ENCODE measurements around the gene PRCC.
"Not testable (repeated sequence)": the region's sequence is repeated elsewhere in the genome, so short reads cannot be mapped to it uniquely, and the experiment has no call there.

Gene PRCC

GRCh38 chr1:156749419-156750118, 17.8 kb upstream of the PRCC start:
- Mint-ChIP-seq H3K4me3 (peak overlapping the region; percentile 95), H3K4me1 (ENCODE audit: low read depth) (peaks cover 58% of the 10 kb centered on the region), H3K27me3 (no peaks in the 10 kb centered on the region), H3K36me3 (ENCODE audit: low read depth) (peaks cover 67% of the 10 kb centered on the region), H3K27ac (peak overlapping the region; percentile 96), H3K9me3 (no peaks in the 10 kb centered on the region)
- DNase-seq, result peak; percentile 44

DNA sequence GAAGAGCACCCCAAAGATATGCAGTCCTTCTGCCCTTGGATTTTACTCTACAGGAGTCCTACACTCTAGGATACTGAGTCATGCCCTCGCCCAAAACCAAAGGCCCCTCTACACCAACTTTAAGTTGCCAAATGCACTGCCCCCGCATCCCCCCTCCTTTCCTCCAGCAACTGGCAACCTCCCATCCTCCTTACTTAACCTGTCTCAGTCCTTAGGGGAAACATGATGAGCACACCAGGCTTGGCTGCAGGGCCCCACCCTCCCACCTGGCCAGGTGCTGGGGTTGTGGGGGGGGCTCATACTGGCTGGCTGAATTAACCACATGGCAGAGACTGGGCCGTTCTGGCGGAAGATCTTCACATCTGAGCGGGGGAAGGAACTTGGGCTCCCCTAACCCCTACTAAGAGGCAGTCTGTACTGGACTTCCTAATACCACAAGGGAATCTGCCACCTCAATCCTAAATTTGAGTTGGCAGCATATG, 17.1 kb upstream of the PRCC start:
- peaks cover 60% of the 10 kb centered on the region for H3K36me3 Mint-ChIP-seq (ENCODE audit: low read depth)
- H3K27ac Mint-ChIP-seq, result peak overlapping the region; percentile 96
- H3K4me1 Mint-ChIP-seq (ENCODE audit: low read depth), result peaks cover 57% of the 10 kb centered on the region
- no peaks in the 10 kb centered on the region for H3K9me3 Mint-ChIP-seq
- DNase-seq, result peak; percentile 72
- no peaks in the 10 kb centered on the region for H3K27me3 Mint-ChIP-seq
- peak overlapping the region; percentile 95 for H3K4me3 Mint-ChIP-seq

GRCh38 chr1:156750711-156751450, 16.5 kb upstream of the PRCC start:
- peak overlapping the region; percentile 96 for H3K27ac Mint-ChIP-seq
- peaks cover 53% of the 10 kb centered on the region for H3K4me1 Mint-ChIP-seq (ENCODE audit: low read depth)
- DNase-seq, result peak; percentile 72
- peaks cover 54% of the 10 kb centered on the region for H3K36me3 Mint-ChIP-seq (ENCODE audit: low read depth)
- H3K4me3 Mint-ChIP-seq, result peak overlapping the region; percentile 95
- no peaks in the 10 kb centered on the region for H3K27me3 Mint-ChIP-seq
- no peaks in the 10 kb centered on the region for H3K9me3 Mint-ChIP-seq

DNA sequence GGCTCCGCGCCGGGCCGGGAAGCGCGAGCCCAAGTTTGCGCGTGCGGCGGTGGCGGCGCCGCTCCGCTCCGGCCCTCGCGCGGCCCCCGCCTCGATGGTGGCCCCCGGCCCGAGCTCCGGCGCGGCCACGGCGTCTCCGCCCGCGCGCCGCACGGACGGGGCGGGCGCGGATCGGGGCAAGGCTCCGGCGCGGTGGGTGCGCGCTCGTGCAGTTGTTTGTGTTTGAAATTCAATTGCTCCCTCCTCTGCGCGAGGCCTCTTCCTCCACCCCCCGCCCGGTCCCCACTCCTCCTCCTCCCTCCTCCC, 15.9 kb upstream of the PRCC start, which contains the start of gene HDGF:
HDGF (minus strand) TSS at position 225 of the 306 bp plus-strand sequence. CDS start 246 bp downstream, outside the sequence.
- Mint-ChIP-seq H3K9me3 (no peaks in the 10 kb centered on the region), H3K4me3 (peak within 1 kb of the TSS; percentile 95), H3K27ac (peak within 1 kb of the TSS; percentile 96), H3K27me3 (no peaks in the 10 kb centered on the region), H3K4me1 (ENCODE audit: low read depth) (peaks cover 48% of the 10 kb centered on the region), H3K36me3 (ENCODE audit: low read depth) (peaks cover 49% of the 10 kb centered on the region)
- DNase-seq, result no peak

GRCh38 chr1:156751757-156752481, 15.4 kb upstream of the PRCC start:
- no peaks in the 10 kb centered on the region for H3K27me3 Mint-ChIP-seq
- H3K27ac Mint-ChIP-seq, result peak overlapping the region; percentile 96
- H3K9me3 Mint-ChIP-seq, result no peaks in the 10 kb centered on the region
- peaks cover 43% of the 10 kb centered on the region for H3K4me1 Mint-ChIP-seq (ENCODE audit: low read depth)
- DNase-seq, result peak; percentile 97
- peaks cover 45% of the 10 kb centered on the region for H3K36me3 Mint-ChIP-seq (ENCODE audit: low read depth)
- H3K4me3 Mint-ChIP-seq, result peak overlapping the region; percentile 95

DNA sequence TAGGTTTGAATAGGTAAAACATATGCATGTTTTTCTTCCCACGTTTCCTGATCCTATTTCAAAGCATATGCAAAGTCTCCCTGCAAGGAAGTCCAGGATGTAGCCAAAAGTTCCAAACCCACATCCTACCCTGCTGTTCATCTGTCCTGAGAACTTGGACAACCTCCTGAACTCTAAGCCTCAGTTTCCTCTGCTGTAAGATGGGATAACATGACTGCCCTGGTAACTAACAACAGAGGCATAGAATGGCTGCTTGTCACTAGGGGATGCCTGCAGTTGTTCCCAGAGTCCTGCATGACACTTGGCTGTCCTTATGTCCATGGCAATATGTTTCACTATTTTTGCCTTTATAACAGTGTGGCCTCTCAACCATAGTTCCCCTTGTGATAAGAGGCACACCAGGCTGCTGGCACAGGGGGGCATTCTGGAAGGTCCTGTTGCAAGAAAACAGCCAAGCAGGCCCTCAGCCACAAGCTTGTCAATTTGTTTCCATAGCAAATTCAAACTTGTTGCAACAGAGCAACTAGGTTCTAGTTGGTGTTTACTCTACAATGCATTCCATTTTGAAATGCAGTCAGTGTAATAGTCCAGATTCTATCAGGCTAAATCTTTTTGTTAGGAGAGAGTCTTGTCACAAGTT, 14.4 kb upstream of the PRCC start:
- H3K27me3 Mint-ChIP-seq, result no peaks in the 10 kb centered on the region
- DNase-seq, result no peak
- peak overlapping the region; percentile 74 for H3K27ac Mint-ChIP-seq
- H3K36me3 Mint-ChIP-seq (ENCODE audit: low read depth), result peaks cover 37% of the 10 kb centered on the region
- H3K9me3 Mint-ChIP-seq, result no peaks in the 10 kb centered on the region
- H3K4me3 Mint-ChIP-seq, result peak overlapping the region; percentile 95
- H3K4me1 Mint-ChIP-seq (ENCODE audit: low read depth), result peaks cover 34% of the 10 kb centered on the region

- Mint-ChIP-seq H3K4me1 (ENCODE audit: low read depth) (peaks cover 22% of the 10 kb centered on the region), H3K36me3 (ENCODE audit: low read depth) (peaks cover 25% of the 10 kb centered on the region), H3K27me3 (no peaks in the 10 kb centered on the region), H3K27ac (no peak overlapping the region), H3K4me3 (no peak overlapping the region), H3K9me3 (no peaks in the 10 kb centered on the region)
- no peak for DNase-seq
Observed at GRCh38 chr1:156754219-156754618, 13.1 kb upstream of the PRCC start.

DNA sequence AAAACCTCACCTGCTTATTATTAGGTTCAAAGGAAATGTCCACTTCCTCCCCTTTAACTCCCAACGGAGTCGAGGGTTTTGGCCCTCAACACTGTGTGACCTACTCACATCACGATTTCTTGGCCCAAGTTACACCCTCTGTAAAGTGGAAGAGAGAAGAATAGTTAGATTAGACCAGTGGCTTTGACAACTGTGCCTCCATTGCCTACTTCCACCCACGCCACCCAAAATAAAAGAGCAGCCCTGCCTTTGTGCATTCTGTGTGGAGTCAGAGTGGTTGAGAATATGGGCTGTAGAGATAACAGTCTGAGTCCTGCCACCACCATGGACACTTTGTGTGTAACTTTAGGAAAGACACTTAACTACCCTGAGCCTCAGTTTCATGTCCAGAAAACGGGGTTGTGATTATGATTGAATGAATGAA, 11.8 kb upstream of the PRCC start:
- peaks cover 19% of the 10 kb centered on the region for H3K4me1 Mint-ChIP-seq (ENCODE audit: low read depth)
- peaks cover 12% of the 10 kb centered on the region for H3K36me3 Mint-ChIP-seq (ENCODE audit: low read depth)
- H3K9me3 Mint-ChIP-seq, result no peaks in the 10 kb centered on the region
- H3K4me3 Mint-ChIP-seq, result no peak overlapping the region
- H3K27ac Mint-ChIP-seq, result no peak overlapping the region
- no peaks in the 10 kb centered on the region for H3K27me3 Mint-ChIP-seq
- no peak for DNase-seq

- no peak for DNase-seq
- Mint-ChIP-seq H3K27me3 (no peaks in the 10 kb centered on the region), H3K9me3 (no peaks in the 10 kb centered on the region), H3K36me3 (ENCODE audit: low read depth) (peaks cover 7% of the 10 kb centered on the region), H3K4me1 (ENCODE audit: low read depth) (peaks cover 19% of the 10 kb centered on the region), H3K4me3 (no peak overlapping the region), H3K27ac (no peak overlapping the region)
Observed at GRCh38 chr1:156756355-156756754, 11.0 kb upstream of the PRCC start.

DNA sequence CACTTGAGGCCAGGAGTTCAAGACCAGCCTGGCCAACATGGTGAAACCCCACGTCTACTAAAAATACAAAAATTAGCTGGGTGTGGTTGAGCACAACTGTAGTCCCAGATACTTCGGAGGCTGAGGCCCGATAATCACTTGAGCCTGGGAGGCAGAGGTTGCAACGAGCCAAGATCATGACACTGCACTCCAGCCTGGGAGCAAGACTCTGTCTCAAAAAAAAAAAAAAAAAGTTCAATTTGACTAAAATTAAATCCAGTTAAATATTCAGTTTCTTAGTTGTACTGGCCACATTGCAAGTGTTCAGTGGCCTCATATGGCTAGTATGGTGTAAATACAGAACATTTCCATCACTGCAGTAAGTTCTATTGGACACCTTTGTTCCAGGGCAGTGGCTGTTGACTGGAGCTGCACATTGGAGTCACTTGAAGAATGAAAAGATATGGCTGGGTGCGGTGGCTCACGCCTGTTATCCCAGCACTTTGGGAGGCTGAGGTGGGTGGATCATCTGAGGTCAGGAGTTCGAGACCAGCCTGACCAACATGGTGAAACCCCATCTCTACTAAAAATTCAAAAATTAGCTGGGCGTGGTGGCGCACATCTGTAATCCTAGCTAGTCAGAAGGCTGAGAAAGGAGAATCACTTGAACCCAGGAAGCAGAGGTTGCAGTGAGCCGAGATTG, 9.6 kb upstream of the PRCC start:
- DNase-seq, result peak; percentile 12
- not testable (repeated sequence) for H3K4me3 Mint-ChIP-seq; H3K36me3 Mint-ChIP-seq (ENCODE audit: low read depth); H3K27ac Mint-ChIP-seq; H3K9me3 Mint-ChIP-seq; H3K27me3 Mint-ChIP-seq
- H3K4me1 Mint-ChIP-seq (ENCODE audit: low read depth), result peaks cover 14% of the 10 kb centered on the region

- DNase-seq, result no peak
- Mint-ChIP-seq H3K4me3 (no peak overlapping the region), H3K36me3 (ENCODE audit: low read depth) (no peaks in the 10 kb centered on the region), H3K27ac (no peak overlapping the region), H3K9me3 (no peaks in the 10 kb centered on the region), H3K4me1 (ENCODE audit: low read depth) (peaks cover 3% of the 10 kb centered on the region), H3K27me3 (no peaks in the 10 kb centered on the region)
Observed at GRCh38 chr1:156760092-156760795, 7.1 kb upstream of the PRCC start.

GRCh38 chr1:156760796-156761104, 6.6 kb upstream of the PRCC start:
- DNase-seq, result no peak
- no peaks in the 10 kb centered on the region for H3K27me3 Mint-ChIP-seq
- no peaks in the 10 kb centered on the region for H3K36me3 Mint-ChIP-seq (ENCODE audit: low read depth)
- H3K4me3 Mint-ChIP-seq, result no peak overlapping the region
- peaks cover 2% of the 10 kb centered on the region for H3K4me1 Mint-ChIP-seq (ENCODE audit: low read depth)
- no peaks in the 10 kb centered on the region for H3K9me3 Mint-ChIP-seq
- no peak overlapping the region for H3K27ac Mint-ChIP-seq

- Mint-ChIP-seq H3K36me3 (ENCODE audit: low read depth) (peaks cover 21% of the 10 kb centered on the region), H3K4me1 (ENCODE audit: low read depth) (peaks cover 24% of the 10 kb centered on the region)
- not testable (repeated sequence) for H3K9me3 Mint-ChIP-seq, H3K27ac Mint-ChIP-seq, H3K4me3 Mint-ChIP-seq, H3K27me3 Mint-ChIP-seq, DNase-seq
Observed at GRCh38 chr1:156765136-156765535, 2.2 kb upstream of the PRCC start.
